ENCODE data around the gene RHEBL1.

Gene RHEBL1

GRCh38 chr12:49034286-49034622 lies 35.5 kb downstream of the RHEBL1 start:
- Histone ChIP-seq H3K4me2 (ENCODE audit: low read depth, low read length) (no peak overlapping the region), H3K4me3 (ENCODE audit: low read length) (no peak overlapping the region), H3K36me3 (replicated peaks; ENCODE audit: insufficient read depth, low read length) (no peaks in the 10 kb centered on the region; the same call in 1 of the 2 replicates), H3K9ac (ENCODE audit: low read length) (no peak overlapping the region), H2AFZ (ENCODE audit: low read length) (no peak overlapping the region), H3K79me2 (ENCODE audit: low read length) (no peaks in the 10 kb centered on the region), H3K27me3 (replicated peaks; ENCODE audit: insufficient read depth, low read length) (no peaks in the 10 kb centered on the region), H3K9me2 (replicated peaks; ENCODE audit: insufficient read depth, low read length) (no peaks in the 10 kb centered on the region), H3F3A (ENCODE audit: insufficient read depth, low read length) (no peaks in the 10 kb centered on the region), H3K4me1 (ENCODE audit: low read length) (no peaks in the 10 kb centered on the region), H3K9me3 (replicated peaks; ENCODE audit: insufficient read depth, low read length) (no peaks in the 10 kb centered on the region), H3K27ac (ENCODE audit: low read length) (no peak overlapping the region), H4K20me1 (ENCODE audit: insufficient read depth, low read length) (no peaks in the 10 kb centered on the region)
- TF ChIP-seq EZH2 (optimal IDR thresholded peaks at IDR 0.05; ENCODE audit: low read depth, low read length), result no peak
- TF ChIP-seq EZH2phosphoT487 (IDR thresholded peaks at IDR 0.05; ENCODE audit: low read length), result no peak
- no peak for TF ChIP-seq CTCF (IDR thresholded peaks at IDR 0.05; ENCODE audit: low read length)
- DNase-seq, result no peak

GRCh38 chr12:49033611-49034285 lies 36.0 kb downstream of the RHEBL1 start:
- H3F3A ChIP-seq (ENCODE audit: insufficient read depth, low read length), result no peaks in the 10 kb centered on the region
- H3K79me2 ChIP-seq (ENCODE audit: low read length), result no peaks in the 10 kb centered on the region
- no peak overlapping the region for H3K4me2 ChIP-seq (ENCODE audit: low read depth, low read length)
- no peaks in the 10 kb centered on the region; the same call in 1 of the 2 replicates for H3K36me3 ChIP-seq (replicated peaks; ENCODE audit: insufficient read depth, low read length)
- H3K27ac ChIP-seq (ENCODE audit: low read length), result no peak overlapping the region
- no peaks in the 10 kb centered on the region for H3K27me3 ChIP-seq (replicated peaks; ENCODE audit: insufficient read depth, low read length)
- no peaks in the 10 kb centered on the region for H3K9me2 ChIP-seq (replicated peaks; ENCODE audit: insufficient read depth, low read length)
- no peaks in the 10 kb centered on the region for H3K4me1 ChIP-seq (ENCODE audit: low read length)
- no peak overlapping the region for H3K9ac ChIP-seq (ENCODE audit: low read length)
- no peaks in the 10 kb centered on the region for H3K9me3 ChIP-seq (replicated peaks; ENCODE audit: insufficient read depth, low read length)
- H3K4me3 ChIP-seq (ENCODE audit: low read length), result no peak overlapping the region
- TF ChIP-seq CTCF (IDR thresholded peaks at IDR 0.05; ENCODE audit: low read length) (no peak), EZH2 (optimal IDR thresholded peaks at IDR 0.05; ENCODE audit: low read depth, low read length) (no peak), EZH2phosphoT487 (IDR thresholded peaks at IDR 0.05; ENCODE audit: low read length) (no peak)
- H4K20me1 ChIP-seq (ENCODE audit: insufficient read depth, low read length), result no peaks in the 10 kb centered on the region
- H2AFZ ChIP-seq (ENCODE audit: low read length), result no peak overlapping the region
- no peak for DNase-seq

GRCh38 chr12:49032679-49033447 lies 36.9 kb downstream of the RHEBL1 start:
- Histone ChIP-seq H3K9me2 (replicated peaks; ENCODE audit: insufficient read depth, low read length) (no peaks in the 10 kb centered on the region), H2AFZ (ENCODE audit: low read length) (no peak overlapping the region), H3K4me2 (ENCODE audit: low read depth, low read length) (no peak overlapping the region), H3K27ac (ENCODE audit: low read length) (no peak overlapping the region), H4K20me1 (ENCODE audit: insufficient read depth, low read length) (no peaks in the 10 kb centered on the region), H3K9ac (ENCODE audit: low read length) (no peak overlapping the region), H3F3A (ENCODE audit: insufficient read depth, low read length) (no peaks in the 10 kb centered on the region), H3K36me3 (replicated peaks; ENCODE audit: insufficient read depth, low read length) (no peaks in the 10 kb centered on the region; the same call in 1 of the 2 replicates), H3K4me3 (ENCODE audit: low read length) (no peak overlapping the region), H3K27me3 (replicated peaks; ENCODE audit: insufficient read depth, low read length) (no peaks in the 10 kb centered on the region), H3K79me2 (ENCODE audit: low read length) (no peaks in the 10 kb centered on the region), H3K4me1 (ENCODE audit: low read length) (no peaks in the 10 kb centered on the region), H3K9me3 (replicated peaks; ENCODE audit: insufficient read depth, low read length) (no peaks in the 10 kb centered on the region)
- no peak for DNase-seq
- TF ChIP-seq EZH2 (optimal IDR thresholded peaks at IDR 0.05; ENCODE audit: low read depth, low read length) (no peak), EZH2phosphoT487 (IDR thresholded peaks at IDR 0.05; ENCODE audit: low read length) (no peak), CTCF (IDR thresholded peaks at IDR 0.05; ENCODE audit: low read length) (no peak)
